ENCODE data around the gene HLA-A.

HLA-A gene

GRCh38 chr6:29935273-29935955 is 6.9 kb upstream of the HLA-A start:
- no peak for DNase-seq (ENCODE audit: low read depth in 2 of 2)

- DNase-seq (ENCODE audit: low read depth in 2 of 2), result no peak
These were observed 3.4 kb upstream of the HLA-A start for GRCh38 chr6:29938746-29939508.

- DNase-seq (ENCODE audit: low read depth in 2 of 2), result no peak
These were observed 1.3 kb upstream of the HLA-A start for GRCh38 chr6:29941016-29941415.

- DNase-seq (ENCODE audit: low read depth in 2 of 2), result no peak
These were observed 861 bp upstream of the HLA-A start for GRCh38 chr6:29941471-29941870.

- no peak for DNase-seq (ENCODE audit: low read depth in 2 of 2)
These were observed 437 bp upstream of the HLA-A start for GRCh38 chr6:29941916-29942274.

- DNase-seq (ENCODE audit: low read depth in 2 of 2), result no peak
These were observed 978 bp downstream of the HLA-A start for GRCh38 chr6:29943053-29943966.

- DNase-seq (ENCODE audit: low read depth in 2 of 2), result no peak
These were observed 3.0 kb downstream of the HLA-A start for GRCh38 chr6:29945281-29945820.

- no peak for DNase-seq (ENCODE audit: low read depth in 2 of 2)
These were observed 4.1 kb downstream of the HLA-A start for GRCh38 chr6:29946223-29947076.

- DNase-seq (ENCODE audit: low read depth in 2 of 2), result no peak
These were observed 5.0 kb downstream of the HLA-A start for GRCh38 chr6:29947077-29947980.

GRCh38 chr6:29948277-29948676 is 5.9 kb downstream of the HLA-A start:
- no peak for DNase-seq (ENCODE audit: low read depth in 2 of 2)

- no peak for DNase-seq (ENCODE audit: low read depth in 2 of 2)
These were observed 7.6 kb downstream of the HLA-A start for GRCh38 chr6:29949934-29950333.

GRCh38 chr6:29951882-29952281 is 9.6 kb downstream of the HLA-A start:
- no peak for DNase-seq (ENCODE audit: low read depth in 2 of 2)

- no peak for DNase-seq (ENCODE audit: low read depth in 2 of 2)
These were observed 10.7 kb downstream of the HLA-A start for GRCh38 chr6:29953001-29953441.

GRCh38 chr6:29953686-29954085 is 11.4 kb downstream of the HLA-A start:
- DNase-seq (ENCODE audit: low read depth in 2 of 2), result no peak

- DNase-seq (ENCODE audit: low read depth in 2 of 2), result no peak
These were observed 11.9 kb downstream of the HLA-A start for GRCh38 chr6:29954272-29954671.

- no peak for DNase-seq (ENCODE audit: low read depth in 2 of 2)
These were observed 13.5 kb downstream of the HLA-A start for GRCh38 chr6:29955783-29956182.

GRCh38 chr6:29956518-29956917 is 14.2 kb downstream of the HLA-A start:
- no peak for DNase-seq (ENCODE audit: low read depth in 2 of 2)

GRCh38 chr6:29958046-29958445 is 15.7 kb downstream of the HLA-A start:
- DNase-seq (ENCODE audit: low read depth in 2 of 2), result no peak

- no peak for DNase-seq (ENCODE audit: low read depth in 2 of 2)
These were observed 16.6 kb downstream of the HLA-A start for GRCh38 chr6:29958921-29959320.

GRCh38 chr6:29959467-29959866 is 17.1 kb downstream of the HLA-A start:
- no peak for DNase-seq (ENCODE audit: low read depth in 2 of 2)

All from stimulated activated CD8-positive, alpha-beta memory T cell treated with anti-CD3 and anti-CD28 coated beads, Interleukin-2, amount 100 ng/mL, for 1 hour (primary cell).